Adrenal gland (tissue), 5 donors: ENCODE results near the gene SPRED2.

Experiments
- POLR2A ChIP-seq, 2 donors: fragments of 450-650 bp; IDR thresholded peaks; one replicate each; pipeline ENCODE4 v1.6.1; 2017; ENCODE audit warnings: antibody characterized with exemption in 2 of 2, mild to moderate bottlenecking in 2 of 2, moderate library complexity in 1 of 2
- TF ChIP-seq, protein P1 (sequence below), 6 experiments: fragments of 450-650 bp in 4 of 6; fragments of 200-600 bp in 2 of 6; sonication (generic) in 1 of 6; IDR thresholded peaks; 1 replicate in 5 of 6; 2 replicates in 1 of 6; pipeline versions ENCODE4 v1.5.1 to v1.8.0; 2016 to 2021; ENCODE audit warnings: antibody characterized with exemption in 6 of 6, mild to moderate bottlenecking in 2 of 6, moderate library complexity in 1 of 6
- donor health status: DM: no; HTN: no; CAD: no.

- TF ChIP-seq, protein P1, sequence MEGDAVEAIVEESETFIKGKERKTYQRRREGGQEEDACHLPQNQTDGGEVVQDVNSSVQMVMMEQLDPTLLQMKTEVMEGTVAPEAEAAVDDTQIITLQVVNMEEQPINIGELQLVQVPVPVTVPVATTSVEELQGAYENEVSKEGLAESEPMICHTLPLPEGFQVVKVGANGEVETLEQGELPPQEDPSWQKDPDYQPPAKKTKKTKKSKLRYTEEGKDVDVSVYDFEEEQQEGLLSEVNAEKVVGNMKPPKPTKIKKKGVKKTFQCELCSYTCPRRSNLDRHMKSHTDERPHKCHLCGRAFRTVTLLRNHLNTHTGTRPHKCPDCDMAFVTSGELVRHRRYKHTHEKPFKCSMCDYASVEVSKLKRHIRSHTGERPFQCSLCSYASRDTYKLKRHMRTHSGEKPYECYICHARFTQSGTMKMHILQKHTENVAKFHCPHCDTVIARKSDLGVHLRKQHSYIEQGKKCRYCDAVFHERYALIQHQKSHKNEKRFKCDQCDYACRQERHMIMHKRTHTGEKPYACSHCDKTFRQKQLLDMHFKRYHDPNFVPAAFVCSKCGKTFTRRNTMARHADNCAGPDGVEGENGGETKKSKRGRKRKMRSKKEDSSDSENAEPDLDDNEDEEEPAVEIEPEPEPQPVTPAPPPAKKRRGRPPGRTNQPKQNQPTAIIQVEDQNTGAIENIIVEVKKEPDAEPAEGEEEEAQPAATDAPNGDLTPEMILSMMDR (IDR thresholded peaks at IDR 0.05): no peak
- TF ChIP-seq POLR2A (IDR thresholded peaks at IDR 0.05): no peak
Measured at GRCh38 chr2:65476778-65477177, 44.4 kb upstream of the SPRED2 start.
